LNCaP clone FGC (cell line): ENCODE measurements around the gene CTRL.
"Not testable (repeated sequence)": the region's sequence is repeated elsewhere in the genome, so short reads cannot be mapped to it uniquely, and the experiment has no call there.

Source experiments
- DNase-seq: peaks from one replicate; pipeline ENCODE4 v3.0.0-alpha.2; 2011; ENCODE audit warnings: low read depth
- H3K4me3 ChIP-seq: 2 replicates; pipeline ENCODE4 v1.5.1; 2011; ENCODE audit warnings: mild to moderate bottlenecking, low read depth, low read length, control low read depth
- TF ChIP-seq, protein P1 (sequence below): IDR thresholded peaks from 2 replicates; pipeline ENCODE4 v1.5.1; 2012; ENCODE audit warnings: mild to moderate bottlenecking; ENCODE audit not compliant: control insufficient read depth, insufficient read depth; ENCODE audit errors: extremely low read depth

Gene CTRL

DNA sequence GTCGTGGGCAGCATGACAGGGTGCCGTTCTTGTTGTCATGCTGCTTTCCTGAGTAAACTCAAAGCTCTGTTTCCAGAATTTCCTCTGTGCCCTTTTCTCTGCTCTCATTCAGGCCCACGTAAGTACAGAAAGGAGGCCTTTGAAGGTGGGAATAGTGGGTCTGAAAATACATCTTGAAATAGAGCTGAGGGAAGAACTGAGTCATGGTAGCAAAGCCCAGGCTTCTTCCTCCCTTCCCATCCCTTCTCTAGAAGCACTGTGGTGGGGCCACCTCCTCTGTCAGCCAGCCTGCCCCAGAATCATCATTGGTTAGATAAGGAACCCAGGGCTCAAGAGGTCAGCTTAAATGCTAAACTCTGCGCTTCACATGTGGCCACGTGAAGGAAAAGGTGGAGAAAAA, 9.4 kb downstream of the CTRL start:
- TF ChIP-seq, protein P1, sequence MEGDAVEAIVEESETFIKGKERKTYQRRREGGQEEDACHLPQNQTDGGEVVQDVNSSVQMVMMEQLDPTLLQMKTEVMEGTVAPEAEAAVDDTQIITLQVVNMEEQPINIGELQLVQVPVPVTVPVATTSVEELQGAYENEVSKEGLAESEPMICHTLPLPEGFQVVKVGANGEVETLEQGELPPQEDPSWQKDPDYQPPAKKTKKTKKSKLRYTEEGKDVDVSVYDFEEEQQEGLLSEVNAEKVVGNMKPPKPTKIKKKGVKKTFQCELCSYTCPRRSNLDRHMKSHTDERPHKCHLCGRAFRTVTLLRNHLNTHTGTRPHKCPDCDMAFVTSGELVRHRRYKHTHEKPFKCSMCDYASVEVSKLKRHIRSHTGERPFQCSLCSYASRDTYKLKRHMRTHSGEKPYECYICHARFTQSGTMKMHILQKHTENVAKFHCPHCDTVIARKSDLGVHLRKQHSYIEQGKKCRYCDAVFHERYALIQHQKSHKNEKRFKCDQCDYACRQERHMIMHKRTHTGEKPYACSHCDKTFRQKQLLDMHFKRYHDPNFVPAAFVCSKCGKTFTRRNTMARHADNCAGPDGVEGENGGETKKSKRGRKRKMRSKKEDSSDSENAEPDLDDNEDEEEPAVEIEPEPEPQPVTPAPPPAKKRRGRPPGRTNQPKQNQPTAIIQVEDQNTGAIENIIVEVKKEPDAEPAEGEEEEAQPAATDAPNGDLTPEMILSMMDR, result no peak
- no peak overlapping the region for H3K4me3 ChIP-seq
- no peak for DNase-seq

DNA sequence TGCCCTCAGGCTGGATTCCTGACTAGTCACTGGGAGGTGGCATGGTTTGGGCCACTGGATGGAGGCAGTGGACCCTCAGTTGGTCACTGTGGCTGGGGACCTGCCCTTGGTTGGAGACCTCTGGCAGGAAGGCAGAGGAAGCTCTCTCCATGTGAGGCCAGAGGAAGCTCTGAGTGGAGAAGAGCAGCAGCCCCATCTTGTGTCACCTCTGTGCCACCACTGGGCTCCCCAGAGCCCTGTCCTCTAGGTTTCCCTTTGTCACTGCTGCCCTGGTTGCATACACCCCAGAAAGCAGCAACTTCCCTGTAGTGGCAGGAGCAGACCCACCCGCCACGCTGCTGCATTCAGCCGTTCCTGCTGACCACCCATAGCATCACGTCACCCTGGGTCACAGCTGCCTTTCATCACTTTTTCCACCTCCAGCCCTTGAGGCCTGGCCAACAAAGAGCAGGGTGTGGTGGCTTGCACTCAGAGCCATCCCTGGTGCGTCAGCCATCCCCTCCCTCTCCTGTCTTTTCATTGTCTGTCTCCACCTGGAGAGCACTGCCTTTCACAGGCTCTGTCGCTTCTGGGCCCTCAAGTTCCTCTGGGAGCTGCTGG, 11.9 kb downstream of the CTRL start:
- no peak overlapping the region for H3K4me3 ChIP-seq
- no peak for DNase-seq
- TF ChIP-seq, protein P1, result no peak

DNA sequence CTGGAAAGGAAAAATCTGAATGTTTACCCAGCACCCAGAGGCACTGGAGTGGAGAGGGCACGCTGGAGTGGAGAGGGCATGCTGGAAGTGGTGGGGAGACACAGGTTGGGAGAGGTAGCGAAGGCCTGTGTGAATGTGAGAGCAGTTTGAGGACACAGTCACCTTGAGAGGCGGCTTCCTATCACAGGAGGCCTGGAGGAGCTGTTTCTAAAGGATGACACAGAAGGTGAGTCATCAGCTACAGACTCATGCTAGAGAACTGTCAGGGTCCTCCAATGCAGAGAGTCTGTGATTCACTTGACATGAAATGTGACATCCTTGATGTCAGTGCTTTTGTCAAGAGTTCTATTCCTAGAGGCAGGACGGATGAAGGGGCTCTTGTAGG, 13.8 kb downstream of the CTRL start:
- DNase-seq, result no peak
- no peak overlapping the region for H3K4me3 ChIP-seq
- TF ChIP-seq, protein P1, result no peak

DNA sequence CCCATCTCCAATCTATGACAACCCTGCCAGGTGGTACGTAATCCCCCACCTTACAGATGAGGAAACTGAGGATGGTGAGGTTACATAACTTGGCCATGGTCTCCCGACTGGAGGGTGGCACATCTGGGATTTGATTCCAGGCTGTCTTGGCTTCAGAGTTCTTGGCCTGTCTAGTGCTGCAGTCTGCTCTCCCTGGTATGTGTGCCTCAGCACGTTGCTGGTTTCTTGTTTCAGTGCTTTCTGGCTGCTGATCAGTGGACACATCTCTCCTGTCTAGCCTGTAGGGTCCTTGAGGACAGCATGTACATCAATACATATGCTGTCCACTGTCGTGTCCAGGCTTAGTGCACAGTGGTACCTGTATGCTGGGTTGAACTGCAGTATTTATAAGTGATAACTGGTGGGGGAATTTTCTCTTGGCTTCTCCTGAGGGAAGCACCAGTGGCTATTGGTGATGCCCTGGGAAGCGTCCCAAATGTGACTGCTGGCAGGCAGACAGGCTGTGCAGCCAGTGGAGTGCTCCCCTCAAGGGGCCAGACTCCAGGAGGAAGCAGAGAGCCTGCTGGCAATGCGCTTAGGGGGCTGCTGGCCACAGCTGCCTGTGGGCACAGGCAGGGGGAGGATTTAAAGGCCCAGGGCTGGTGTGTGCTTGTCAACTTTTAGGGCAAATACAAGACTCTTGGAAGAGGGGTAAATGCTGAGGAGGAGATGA, 14.4 kb downstream of the CTRL start:
- TF ChIP-seq, protein P1, result no peak
- no peak for DNase-seq
- no peak overlapping the region for H3K4me3 ChIP-seq

DNA sequence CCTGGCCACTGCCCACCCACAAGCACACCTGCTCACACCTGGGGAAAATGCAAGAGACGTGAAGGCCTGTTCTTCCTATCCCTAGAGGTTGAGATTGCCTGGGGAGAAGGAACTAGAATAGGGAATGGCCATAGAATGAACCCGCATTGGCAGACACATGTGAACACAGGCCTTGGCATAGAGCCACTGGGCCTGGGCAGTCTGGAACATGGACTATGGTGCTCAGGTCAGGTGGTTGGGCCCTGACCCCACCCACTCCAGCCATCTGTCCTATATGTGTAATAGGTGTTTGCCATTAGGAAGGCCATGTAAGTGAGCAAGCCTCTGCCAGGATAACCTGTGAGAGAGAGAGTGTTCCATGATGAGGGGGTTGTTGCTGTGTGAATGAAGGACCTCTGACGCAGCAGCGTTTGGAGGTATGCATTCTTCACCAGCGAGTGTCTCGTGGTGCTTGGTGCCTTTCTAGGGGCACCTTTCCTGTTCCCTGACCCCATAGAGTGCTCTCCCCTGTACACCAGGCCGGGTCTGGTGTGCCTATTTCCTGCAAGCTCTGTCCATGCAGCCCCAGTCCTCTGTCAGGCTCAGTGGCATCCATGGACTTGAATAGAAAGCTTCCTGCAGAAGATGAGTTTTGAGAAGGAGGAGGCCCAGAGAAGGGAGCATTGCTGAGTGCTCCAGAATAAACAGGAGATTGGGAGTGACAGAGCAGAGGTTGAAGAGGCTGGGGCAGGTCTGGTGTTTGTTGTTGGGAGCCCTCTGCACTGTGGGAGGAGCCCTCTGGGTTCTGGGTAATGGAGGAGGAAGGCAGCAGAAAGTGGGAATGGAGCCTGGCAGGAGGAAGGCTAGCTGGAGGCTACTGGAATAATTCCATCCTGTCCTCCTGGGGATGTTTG, 15.6 kb downstream of the CTRL start:
- no peak overlapping the region for H3K4me3 ChIP-seq
- TF ChIP-seq, protein P1, result no peak
- peak; percentile 73 for DNase-seq

DNA sequence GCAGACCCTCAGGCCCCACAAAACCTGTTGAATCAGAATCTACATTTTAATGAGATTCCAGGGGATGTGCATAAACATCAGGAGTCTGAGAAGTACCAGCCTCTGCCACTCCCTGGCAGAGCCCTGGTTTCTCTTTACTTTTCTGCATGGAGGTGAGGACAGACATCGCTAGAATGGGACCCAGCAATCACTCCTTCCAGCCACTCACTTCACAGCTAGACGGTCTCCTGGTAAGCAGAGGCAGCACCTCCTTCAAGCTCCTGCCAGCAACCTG, 16.2 kb downstream of the CTRL start:
- H3K4me3 ChIP-seq, DNase-seq: not testable (repeated sequence)

DNA sequence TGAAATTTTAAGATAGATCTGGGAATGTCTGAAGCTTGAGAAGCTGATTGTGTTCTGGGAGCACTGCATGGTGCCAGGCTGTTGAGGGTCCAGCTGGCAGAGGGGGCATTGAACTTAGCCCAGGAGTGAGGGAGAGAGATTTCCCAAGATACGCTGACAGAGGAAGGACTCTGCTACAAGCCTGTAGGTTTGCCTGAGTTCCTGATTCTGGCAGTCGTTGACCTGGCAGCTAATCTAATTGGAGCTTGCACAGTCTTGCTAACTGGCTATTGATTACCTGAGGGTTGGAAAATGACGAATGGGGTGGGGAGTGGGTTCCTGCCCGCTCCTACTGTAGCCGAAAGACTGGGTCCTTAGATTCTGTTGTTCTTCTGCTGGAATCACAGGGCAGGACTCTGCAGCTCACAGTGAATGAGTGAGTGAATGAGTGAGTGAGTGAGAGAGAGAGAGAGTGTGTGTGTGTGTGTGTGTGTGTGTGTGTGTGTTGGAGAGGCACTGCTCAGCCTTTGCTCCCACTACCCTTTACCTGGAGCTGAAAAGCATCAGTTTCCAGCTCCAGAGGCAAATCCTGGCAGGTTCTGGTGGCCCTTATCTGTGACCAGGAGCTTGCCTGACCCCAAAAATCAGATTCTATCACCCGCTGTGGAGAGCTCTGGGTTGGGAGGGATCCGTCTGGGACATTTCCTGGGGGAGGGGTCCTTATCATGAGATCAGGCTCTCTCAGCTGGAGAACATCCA, 16.7 kb downstream of the CTRL start:
- TF ChIP-seq, protein P1, result no peak
- no peak for DNase-seq
- no peak overlapping the region for H3K4me3 ChIP-seq
